Fibroblast of the aortic adventitia (primary cell): ENCODE data around the gene ACVR1. TPM values are rescaled to one million over a fixed set of nuclear protein-coding genes. Genes with fewer than 3 reads are reported as not detected.

Experiments
- DNase-seq: peaks from one replicate; pipeline ENCODE4 v3.0.0-alpha.2; 2010; ENCODE audit warnings: low read depth
- H3K4me3 ChIP-seq: 2 replicates; pipeline ENCODE4 v1.5.1; 2011; ENCODE audit warnings: low read depth, mild to moderate bottlenecking, control low read depth, low read length, moderate library complexity
- small RNA-seq: library from RNA; depleted of rRNA; stranded (forward); fragments of <200 nt; gene quantifications from one replicate; pipeline ENCODE3, GENCODE V24; 2012
- total RNA-seq: library from RNA; depleted of rRNA; stranded (reverse); fragments of >200 nt; gene quantifications from 2 replicates; pipeline ENCODE4 v1.2.3, GENCODE V29; 2012; ENCODE audit warnings: low replicate concordance
- TF ChIP-seq, protein P1 (sequence below): IDR thresholded peaks from 2 replicates; pipeline ENCODE4 v1.5.1; 2011; ENCODE audit warnings: mild to moderate bottlenecking, low read length, control low read depth, inconsistent platforms; ENCODE audit not compliant: insufficient read depth

ACVR1 gene
- total RNA-seq, 1 donor, result 32.9 TPM

DNA sequence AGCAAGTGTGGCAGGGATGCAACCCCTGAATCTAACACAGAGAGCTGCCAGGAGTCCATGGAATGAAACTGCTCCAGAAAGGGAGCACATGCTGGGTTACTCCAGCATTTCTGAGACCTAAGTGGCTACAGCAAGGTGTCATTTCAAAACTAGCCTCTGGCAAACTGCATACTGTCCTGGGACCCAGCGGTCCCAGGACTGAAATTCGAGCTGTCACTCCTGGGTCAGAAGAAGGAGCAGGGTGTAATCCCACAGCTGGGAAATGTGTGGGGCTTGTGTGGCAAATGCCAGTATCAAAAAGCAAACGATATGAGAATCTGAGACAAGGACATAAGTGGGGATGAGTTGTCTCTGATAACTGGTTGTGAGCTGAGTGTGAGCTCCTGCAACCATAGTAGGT, 177.1 kb downstream of the ACVR1 start:
- no peak overlapping the region for H3K4me3 ChIP-seq
- no peak for DNase-seq
- TF ChIP-seq, protein P1, sequence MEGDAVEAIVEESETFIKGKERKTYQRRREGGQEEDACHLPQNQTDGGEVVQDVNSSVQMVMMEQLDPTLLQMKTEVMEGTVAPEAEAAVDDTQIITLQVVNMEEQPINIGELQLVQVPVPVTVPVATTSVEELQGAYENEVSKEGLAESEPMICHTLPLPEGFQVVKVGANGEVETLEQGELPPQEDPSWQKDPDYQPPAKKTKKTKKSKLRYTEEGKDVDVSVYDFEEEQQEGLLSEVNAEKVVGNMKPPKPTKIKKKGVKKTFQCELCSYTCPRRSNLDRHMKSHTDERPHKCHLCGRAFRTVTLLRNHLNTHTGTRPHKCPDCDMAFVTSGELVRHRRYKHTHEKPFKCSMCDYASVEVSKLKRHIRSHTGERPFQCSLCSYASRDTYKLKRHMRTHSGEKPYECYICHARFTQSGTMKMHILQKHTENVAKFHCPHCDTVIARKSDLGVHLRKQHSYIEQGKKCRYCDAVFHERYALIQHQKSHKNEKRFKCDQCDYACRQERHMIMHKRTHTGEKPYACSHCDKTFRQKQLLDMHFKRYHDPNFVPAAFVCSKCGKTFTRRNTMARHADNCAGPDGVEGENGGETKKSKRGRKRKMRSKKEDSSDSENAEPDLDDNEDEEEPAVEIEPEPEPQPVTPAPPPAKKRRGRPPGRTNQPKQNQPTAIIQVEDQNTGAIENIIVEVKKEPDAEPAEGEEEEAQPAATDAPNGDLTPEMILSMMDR, result no peak

- H3K4me3 ChIP-seq, result no peak overlapping the region
- DNase-seq, result peak; percentile 41
- TF ChIP-seq, protein P1, result no peak
Measured at GRCh38 chr2:157698430-157698829, 177.7 kb downstream of the ACVR1 start.

DNA sequence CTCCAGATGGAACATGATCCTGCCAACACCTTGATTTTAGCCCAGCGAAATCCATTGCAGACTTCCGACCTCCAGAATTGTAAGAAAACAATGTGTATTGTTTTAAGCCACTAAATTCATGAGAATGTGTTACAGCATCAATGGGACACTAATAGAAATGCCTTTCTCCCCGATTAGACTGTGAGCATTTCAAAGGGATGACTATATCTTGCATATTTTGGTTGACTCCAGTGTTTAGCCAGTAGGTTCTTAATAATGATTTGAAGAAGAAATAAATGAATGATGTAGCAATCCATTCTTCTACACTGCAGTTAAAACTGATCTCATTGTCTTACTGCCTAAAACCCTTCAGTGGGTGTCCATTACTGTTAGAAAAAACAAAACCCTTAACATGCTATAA, 180.1 kb downstream of the ACVR1 start:
- TF ChIP-seq, protein P1, result no peak
- DNase-seq, result peak; percentile 20

DNA sequence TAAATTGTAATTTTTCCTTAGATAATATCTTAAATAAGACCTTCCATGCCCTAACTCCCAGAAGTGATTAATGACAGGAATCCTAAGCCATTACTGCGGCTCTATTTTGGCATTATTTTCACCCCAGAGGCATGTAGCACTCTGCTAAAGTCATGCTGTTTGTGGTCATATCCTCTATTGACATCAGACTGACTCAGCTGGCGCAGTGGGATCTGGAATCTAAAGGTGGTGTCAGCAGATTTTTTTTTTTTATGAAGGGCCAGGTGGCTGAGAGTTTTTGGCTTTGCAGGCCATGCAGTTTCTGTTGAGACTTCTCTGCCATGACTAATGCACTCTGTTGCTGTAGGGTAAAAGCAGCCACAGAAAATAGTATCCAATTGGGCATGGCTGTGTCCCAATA, 183.4 kb downstream of the ACVR1 start:
- peak; percentile 59 for DNase-seq
- no peak overlapping the region for H3K4me3 ChIP-seq
- TF ChIP-seq, protein P1, result no peak

More for the DNA sequence above, 180.1 kb downstream of the ACVR1 start:
- no peak overlapping the region for H3K4me3 ChIP-seq

- TF ChIP-seq, protein P1, result no peak
- no peak for DNase-seq
Measured at GRCh38 chr2:157691695-157692094, 184.4 kb downstream of the ACVR1 start.

GRCh38 chr2:157691131-157691530, 185.0 kb downstream of the ACVR1 start:
- H3K4me3 ChIP-seq, result no peak overlapping the region
- DNase-seq, result no peak
- TF ChIP-seq, protein P1, result no peak

More at GRCh38 chr2:157691695-157692094, 184.4 kb downstream of the ACVR1 start:
- H3K4me3 ChIP-seq, result no peak overlapping the region

Small RNAs within 50 kb of the gene (small RNA-seq; reads per million reads assigned to genes)
- not detected for gene RNU6-436P

Other genes with a start within 250 kb of the ACVR1 start
- 0.63 and 1.2 TPM in 2 replicates for gene ACVR1C, start 247.5 kb downstream of the ACVR1 start, total RNA-seq
- gene UPP2, start 225.5 kb upstream of the ACVR1 start, total RNA-seq, result not detected in 2 replicates